ENCODE results near the gene USP3.
"Not testable (repeated sequence)": the region's sequence is repeated elsewhere in the genome, so short reads cannot be mapped to it uniquely, and the experiment has no call there.

USP3 gene

DNA sequence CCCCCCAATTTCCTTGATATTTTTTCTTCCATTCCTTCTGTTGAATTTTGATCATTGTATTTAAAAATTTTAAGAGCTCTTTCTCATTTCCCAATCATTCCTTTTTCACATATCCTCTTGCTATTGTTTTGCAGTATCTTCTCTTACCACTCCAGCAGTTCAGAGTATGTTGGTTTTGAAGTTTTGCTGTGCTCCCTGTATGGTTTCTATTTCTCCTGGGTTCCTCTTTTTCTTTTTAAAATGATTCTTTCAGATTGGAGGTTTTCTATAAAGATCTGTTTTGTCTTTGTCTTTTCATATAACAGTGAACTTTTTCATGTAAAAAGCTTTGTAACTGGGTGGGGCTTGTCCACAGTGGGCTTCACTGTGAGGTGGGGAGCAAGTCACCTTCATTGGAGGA lies 12.8 kb downstream of the USP3 start:
- DNase-seq: no peak

DNA sequence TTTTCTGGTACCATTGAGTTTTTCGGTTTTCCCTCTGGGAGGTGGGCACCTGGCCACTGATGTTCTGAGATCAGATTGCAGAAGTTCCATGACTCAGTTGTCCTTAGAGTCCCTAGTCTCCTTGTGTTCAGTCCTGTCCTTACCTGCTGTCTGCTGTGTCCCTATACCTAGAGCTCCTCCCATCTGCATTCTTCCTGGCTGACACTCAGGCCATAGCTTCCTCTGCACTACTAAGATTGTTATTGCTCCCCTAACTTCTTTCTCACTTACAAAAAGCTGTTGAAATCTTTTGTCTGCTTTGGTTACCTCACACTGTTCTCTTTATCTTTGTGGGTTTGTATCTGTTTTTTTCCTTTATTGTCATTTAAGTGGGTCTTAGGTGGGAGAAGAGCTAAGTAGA lies 13.2 kb downstream of the USP3 start:
- no peak for DNase-seq

DNA sequence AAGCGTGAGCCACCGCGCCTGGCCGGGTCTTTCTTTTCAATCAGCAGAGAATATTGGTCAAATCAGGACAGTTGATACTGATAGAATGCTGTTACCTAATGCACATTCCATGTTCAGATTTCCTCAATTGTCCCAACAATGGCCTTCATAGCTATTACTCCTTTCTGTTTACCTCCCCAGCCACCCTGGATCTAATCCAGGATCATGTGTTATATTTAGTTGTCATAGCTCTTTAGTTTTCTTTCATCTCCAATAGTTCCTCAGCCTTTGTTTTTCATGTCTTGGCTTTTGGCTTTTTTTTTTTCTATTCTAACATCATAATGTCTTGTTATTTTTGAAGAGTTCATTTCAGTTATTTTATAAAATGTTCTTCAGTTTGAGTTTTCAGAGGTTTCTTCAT lies 14.6 kb downstream of the USP3 start:
- no peak for DNase-seq

DNA sequence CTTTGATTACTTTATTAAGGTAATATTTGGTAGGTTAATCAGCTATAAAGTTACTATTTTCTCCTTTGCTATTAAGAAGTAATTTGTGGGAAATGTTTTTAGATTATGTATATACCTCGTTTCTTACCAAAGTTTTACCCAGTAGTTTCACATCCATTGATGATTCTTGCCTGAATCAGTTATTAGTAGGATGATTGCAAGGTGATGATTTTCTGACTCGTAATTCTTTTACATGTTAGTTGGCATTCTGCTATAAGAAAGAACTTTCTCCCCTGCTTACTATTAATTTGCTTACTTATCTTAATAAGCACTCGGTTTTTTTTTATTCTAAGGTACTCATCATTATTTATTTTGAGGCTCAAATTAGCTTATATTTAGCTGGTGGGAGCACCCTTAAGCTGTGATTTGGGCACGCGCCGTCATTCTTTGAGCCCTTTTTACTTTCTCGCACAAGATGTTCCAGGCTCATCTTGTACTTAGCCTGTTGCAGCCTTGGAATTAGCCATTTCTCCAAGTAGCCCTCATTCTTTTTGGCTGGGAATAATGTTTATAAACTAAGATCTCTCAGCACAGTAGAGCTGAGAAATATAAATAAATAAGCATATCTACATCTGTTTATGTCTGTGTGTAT lies 15.3 kb downstream of the USP3 start:
- no peak for DNase-seq

DNA sequence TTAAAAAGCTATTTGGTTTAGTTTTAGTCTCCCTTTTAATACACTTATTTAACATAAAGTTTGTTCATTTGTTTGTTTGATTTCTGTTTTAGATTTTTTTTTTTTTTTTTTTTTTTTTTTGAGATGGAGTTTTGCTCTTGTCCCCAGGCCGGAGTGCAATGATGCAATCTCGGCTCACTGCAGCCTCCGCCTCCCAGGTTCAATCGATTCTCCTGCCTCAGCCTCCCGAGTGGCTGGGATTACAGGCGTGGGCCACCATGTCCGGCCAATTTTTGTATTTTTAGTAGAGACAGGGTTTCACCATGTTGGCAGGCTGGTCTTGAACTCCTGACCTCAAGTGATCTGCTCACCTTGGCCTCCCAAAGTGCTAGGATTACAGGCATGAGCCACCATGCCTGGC lies 16.1 kb downstream of the USP3 start:
- DNase-seq: not testable (repeated sequence)

DNA sequence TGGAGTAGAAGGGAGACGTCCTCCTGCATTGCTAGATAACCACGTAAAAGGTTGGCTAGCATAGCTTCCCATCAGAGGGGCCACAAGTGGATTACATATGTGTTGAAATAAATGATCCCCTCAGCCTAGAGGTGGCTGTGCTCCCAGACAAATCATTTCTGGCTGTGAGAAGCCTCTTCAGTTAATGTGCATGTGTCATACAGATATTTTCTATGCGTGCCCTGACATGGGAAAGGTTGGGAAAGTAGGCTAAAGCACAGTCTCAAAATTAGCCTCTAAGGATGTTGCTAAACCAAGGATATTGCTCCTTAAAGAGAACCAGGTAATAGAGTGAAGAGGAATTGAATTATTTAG lies 17.8 kb downstream of the USP3 start:
- DNase-seq: no peak

DNA sequence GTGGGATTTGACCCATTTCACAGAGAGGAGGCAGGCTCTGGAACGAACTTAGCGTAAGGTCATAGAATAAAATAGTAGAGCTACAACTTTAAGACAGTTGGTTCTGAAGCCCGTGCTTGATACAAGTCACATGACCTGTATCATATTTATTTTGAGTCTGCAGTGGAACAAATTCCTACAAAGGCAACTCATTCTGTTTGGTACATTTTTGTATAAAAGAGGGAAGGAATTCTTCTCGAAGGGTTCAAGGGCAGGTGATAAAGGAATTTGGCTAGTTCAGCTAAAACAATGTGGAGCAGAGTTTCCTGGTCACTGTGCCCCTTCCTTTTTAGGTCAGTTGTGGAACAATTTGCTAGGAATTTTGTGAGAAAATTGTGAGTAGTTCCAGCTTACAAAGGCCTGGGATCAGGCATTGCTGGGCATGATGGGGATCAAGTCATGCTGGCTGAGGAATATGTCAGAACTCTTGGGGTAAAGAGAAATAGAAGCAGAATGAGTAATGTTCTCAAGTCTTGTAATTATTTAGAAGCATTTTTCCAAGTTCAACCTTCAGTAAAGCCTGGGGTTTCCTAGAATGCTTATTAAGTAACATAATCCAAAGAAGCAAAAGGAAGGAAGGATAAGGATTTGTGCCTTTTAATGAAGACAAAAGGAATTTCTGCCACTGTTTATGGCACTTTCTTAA lies 19.1 kb downstream of the USP3 start:
- DNase-seq: no peak

DNA sequence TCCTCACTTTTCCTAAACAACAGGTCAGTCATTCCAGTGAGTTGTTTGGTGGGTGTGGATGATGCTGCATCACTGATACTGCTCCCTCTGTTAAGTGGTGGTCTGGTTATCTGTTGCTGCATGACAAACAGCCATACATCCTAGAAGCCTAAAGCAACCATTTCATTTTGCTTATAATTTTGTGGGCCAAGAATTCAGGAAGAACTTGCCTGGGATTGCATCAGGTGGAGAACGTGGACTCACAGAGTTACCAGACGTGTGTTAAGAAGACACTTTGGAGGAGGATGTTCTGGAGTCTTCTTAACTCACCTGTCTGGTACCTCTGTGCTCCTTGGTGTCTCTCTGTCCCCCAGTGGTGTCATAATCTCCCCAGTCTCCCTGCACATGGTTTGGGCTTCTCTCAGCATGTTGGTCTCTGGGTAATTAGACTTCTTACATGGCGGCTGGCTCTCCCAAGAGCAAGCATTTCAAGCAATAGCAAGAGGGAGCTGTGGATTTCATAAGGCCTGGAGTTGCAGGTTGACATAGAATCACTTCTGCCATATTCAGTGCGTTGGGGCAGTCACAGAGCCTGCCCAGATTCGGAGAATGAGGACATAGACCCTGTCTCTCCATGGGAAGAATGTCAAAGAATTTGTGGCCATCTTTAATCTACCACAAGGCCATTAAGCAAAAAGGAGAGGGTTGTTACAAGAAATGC lies 20.1 kb downstream of the USP3 start:
- DNase-seq: no peak

DNA sequence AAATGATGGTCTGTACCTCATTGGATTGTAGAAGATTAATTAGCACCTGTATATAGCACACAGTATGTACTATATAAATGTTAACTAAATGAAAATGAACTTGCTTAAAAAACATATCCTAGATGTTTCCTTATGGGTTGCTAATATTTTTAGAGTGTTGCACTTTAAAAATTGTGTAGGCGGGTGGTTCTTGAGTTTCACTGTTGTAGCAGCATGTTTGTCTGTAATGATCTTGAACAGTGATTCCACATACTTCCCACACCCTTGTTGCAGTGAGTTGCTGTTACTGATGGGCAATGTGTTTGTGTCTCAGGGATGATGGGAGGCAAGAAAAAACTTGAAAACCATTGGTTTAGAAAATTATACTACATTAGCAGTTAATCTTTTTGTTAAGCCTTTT lies 22.0 kb downstream of the USP3 start:
- no peak for DNase-seq

DNA sequence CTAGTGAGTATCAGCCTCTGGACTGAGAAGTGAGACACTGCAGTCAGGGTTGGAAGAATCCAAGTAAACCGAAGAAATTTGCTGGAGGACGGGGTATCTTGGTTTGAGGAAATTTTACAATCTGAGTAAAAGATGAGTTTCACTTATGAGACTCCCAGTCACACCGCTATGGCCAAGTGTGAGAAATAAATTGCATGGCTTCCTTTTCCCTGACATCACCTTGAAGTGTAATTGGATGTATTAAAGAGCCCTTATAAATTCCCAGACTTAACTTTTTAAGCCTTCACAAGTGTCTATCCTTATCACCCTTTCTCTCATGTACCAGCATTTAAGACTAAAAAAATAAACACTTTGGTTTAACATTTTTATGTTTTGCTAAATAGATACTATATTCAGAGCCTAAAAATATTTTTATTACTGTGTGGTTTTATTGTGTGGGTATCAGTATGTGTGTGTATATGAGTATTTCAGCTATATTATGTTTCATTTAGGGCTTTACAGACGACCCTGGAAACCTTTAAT lies 23.8 kb downstream of the USP3 start:
- DNase-seq: no peak

DNA sequence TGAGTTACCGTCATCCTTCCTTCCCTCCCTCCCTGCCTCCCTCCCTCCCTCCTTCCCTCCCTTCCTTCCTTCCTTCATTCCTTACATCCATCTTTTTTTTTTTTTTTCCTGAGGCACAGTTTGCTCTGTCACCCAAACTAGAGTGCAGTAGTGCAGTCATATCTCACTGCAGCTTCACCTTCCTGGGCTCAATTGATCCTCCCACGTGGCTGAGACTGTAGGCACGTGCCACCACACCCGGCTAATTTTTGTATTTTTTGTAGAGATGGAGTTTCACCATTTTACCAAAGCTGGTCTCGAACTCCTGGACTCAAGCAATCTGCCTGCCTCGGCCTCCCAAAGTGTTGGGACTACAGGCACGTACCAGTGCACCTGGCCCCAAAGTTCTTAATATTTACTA lies 25.8 kb downstream of the USP3 start:
- DNase-seq: no peak

DNA sequence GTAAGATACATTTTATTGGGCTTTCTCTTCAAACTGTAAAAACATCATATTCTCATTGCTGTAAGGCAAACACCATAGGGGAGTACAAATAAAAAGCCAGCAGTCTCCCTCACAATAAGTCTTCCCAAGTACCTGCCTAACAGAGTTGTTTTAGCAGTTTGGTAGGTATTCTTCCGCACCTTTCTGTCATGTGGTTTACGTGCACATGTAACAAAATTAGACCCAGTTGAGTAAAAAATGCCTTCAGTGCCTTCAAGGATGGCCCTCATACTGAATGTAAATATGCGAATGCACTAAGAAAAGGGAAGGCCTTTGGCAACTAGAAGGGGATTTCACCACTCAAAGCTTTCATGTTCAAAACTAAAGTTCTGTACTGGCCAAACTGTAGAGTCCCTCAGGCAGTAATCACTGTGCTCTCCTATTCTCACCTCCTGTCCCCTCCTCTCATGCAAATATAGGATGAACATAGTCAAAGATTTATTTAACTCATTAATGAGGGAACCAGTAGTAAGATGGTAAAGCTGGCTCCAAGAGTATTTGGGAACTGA lies 26.4 kb downstream of the USP3 start:
- DNase-seq: no peak

DNA sequence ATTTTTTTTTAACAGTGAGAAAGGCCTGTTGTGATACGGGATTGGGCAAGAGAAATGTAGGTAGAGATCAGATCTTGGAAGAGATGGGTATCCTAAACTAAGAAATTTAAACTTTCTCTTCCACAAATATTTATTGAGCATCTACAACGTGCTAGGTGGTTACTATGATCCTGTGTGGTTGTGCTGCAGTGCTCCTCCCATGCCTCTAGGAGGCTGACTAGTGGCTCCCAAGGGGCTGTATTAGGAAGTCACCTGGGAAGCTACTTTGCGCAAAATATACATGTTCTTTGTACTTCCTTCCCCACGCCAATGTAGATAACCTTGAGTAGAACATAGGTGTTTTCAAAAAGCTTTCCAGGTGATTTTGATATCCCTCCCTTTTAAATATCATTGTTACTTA lies 27.2 kb downstream of the USP3 start:
- no peak for DNase-seq

DNA sequence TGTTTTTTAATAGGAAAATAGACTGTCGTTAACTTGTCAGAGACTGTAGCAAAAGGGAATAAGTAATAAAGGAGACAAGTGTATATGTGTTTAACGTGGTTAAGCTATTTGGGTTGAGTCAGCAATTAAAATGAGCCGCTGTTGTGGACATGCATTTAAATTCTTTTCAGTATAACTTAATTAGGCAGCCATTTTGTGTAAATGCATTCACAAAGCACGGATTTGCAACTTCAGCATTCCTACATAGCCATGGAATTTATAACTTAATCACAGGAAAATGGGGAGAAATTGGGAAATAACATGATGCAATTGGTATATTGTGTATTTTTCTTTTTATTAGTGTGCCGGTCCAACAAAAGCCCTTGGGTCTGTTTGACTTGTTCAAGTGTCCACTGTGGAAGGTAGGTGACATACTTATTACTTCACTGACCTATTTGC lies 27.9 kb downstream of the USP3 start:
- no peak for DNase-seq

DNA sequence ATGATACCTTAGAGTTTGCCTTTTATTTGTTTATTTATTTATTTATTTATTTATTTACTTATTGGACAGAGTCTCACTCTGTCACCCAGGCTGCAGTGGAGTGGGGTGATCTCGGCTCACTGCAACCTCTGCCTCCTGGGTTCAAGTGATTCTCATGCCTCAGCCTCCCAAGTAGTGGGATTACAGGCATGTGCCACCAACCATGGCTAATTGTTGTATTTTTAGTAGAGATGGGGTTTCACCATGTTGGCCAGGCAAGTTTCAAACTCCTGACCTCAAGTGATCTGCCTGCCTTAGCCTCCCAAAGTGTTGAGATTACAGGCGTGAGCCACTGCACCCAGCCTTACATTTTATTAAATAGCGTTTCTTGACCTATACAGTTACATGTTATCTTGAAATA lies 30.5 kb downstream of the USP3 start:
- not testable (repeated sequence) for DNase-seq

DNA sequence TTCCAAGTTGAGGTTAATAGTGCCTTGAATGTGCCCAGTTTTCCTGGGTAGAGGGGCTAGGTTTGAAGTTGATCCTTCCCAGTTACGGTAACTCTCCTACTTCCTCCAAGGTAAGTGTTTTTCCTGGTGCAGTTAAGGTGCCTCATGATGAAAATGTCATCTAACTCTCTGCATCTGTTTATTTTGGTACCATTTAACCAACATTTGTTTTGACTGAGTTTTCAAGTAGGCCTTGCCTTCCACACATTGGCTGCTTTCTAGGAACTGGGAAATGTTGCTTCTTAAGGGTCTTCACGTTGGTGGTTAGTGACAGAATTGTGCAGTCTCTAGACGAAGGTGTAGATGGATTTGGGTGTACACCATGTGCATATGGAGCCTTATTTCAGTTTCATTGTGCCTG lies 31.3 kb downstream of the USP3 start:
- no peak for DNase-seq

DNA sequence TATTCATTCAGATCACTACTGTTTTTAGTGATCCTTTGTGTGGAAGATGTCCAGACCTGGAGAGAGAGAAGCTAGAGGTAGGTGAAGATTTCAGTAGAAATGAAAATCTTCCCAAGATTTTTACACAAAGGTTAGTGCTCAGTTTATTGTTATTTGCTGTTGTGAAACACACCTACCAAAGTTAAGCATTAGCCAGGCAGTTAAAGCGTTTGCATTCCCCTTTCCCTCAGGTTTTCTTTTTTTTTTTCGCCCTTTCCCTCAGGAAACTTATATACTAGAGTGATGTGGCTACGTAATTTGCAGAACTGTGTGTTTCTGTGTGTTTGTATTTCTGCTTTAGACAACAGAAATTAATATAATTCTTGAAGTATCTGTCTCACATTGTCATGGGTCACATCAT lies 34.5 kb downstream of the USP3 start:
- DNase-seq: no peak

DNA sequence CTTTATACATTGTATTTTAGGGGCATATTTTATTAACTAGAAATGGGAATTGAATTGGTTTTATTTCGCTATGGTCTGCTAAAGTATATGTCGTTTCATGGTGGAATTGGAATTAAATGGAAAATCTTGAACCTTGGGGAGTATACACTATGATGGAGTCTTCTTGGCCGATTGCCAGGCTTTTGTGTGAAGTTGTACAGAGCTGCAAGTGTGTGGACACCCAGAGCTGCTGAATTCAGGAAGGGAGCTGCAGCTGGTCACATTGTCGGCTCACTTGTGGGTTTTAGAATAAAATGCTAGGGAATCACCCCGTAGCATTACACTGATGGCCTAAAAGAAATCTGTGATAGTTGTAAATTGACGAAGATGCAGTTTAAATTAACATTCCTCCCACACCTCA lies 35.1 kb downstream of the USP3 start:
- DNase-seq: no peak

DNA sequence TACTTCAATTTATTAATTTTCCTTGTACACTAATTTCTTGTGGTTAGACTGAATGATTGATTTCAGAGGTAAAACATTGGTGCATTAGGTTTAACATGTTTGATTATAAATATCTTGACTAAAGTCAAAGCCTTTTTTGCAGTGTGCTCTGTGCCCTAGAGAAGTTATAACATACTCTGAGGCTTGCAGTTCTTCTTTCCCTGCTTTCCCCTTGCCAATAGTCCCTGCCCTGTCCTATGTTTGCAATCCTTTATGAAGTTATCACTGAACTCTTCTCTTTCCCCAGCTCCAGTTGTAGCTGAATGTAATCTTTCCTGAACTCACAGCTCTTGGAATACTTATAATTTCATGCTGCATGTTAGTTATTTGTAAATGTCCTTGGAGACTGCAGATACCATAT lies 35.6 kb downstream of the USP3 start:
- DNase-seq: no peak

DNA sequence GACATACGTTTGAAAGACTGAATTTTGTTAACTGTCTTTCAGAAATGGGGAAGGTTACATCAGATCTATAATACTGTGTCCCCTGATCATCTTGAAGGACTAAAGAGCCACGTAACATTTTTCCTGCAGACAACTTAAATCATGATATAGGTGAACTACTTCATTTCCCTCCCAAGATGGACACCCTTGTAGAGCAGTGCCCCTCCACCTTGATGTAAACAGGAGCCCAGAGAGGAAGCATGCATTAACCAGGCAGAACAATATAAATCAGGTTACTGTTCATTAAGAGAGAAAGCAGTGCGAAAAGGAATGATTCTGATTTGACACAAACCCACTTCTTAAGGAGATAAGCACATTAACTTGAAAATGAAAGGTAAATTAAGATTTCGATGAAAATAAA lies 36.1 kb downstream of the USP3 start:
- DNase-seq: no peak

DNA sequence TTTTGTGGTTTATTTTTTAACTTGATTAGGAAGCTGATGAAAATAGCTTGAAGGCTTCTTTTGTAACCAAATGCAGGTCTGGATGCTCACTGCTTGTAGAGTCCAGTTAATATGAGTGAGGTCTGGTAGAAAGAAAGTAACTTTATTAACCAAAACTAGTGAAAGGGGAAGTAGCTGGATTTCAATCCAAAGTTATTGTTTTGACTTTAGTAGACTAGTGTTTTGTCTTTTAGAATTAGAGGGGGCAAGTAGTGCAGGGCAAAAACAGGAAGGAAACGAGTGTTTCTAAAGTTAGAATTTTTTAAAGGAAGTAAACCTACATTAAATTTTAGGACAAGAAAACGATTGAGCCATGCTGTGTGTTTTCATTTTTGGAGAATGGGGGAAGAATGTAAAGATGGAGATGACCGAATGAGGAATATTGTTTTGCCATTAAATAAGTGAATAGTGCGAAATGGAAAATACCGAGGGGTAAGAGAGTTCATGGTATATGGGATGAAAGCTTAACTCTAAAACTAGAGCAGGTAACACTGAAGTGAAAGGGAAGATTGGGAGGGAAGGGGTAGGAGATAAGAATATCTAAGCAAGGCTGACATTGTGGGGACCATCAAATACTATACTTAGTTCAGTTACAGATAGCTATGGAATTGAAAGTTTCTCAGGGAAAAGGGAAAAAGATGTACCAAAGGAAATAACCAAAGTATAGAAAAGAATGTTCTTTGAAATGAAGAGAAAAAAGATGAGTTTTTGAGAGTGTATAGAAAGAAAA lies 40.0 kb downstream of the USP3 start:
- no peak for DNase-seq

DNA sequence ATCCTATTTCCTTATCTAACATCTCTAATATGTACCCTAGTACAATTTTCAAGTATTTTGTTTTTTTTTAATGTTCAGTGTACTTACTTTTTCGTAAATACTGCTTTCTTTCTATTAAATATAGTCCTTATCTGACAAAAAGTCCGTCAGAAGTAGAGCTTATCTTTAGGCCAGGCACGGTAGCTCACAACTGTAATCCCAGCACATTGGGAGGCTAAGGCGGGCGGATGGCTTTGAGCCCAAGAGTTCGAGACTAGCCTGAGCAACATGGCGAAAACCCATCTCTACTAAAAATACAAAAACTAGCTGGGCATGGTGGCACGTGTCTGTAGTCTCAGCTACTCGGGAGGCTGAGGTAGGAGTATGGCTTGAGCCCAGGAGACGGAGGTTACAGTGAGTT lies 41.1 kb downstream of the USP3 start:
- DNase-seq: no peak

DNA sequence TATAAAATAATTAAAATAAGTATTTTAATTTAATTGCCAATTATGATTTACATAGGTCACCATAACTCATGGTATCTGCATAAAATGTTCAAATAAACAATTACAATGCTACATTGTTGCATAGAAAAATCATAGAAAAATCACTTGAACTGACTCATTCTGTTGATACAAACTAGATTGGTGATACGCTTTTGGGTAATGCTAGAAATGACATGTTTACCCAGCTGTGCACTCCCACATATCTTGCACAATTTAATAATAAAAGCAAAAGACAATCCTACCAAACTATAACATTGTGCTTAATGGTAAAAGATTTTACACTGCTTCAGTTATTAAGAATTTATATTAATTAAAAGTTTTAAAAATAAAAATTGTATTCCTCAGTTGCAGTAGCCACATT lies 47.0 kb downstream of the USP3 start:
- DNase-seq: no peak

Data from NCI-H526 (cell line).